NB4 (cell line): ENCODE data around the gene PPP4R2.

Experiments used
- POLR2A ChIP-seq: IDR thresholded peaks from 2 replicates; pipeline ENCODE4 v1.6.1; 2011; ENCODE audit warnings: mild to moderate bottlenecking; ENCODE audit not compliant: insufficient read length; ENCODE audit errors: extremely low read depth
- TF ChIP-seq, protein P1 (sequence below): IDR thresholded peaks from one replicate; pipeline ENCODE4 v1.5.1; 2012; ENCODE audit warnings: low read depth, low read length

DNA sequence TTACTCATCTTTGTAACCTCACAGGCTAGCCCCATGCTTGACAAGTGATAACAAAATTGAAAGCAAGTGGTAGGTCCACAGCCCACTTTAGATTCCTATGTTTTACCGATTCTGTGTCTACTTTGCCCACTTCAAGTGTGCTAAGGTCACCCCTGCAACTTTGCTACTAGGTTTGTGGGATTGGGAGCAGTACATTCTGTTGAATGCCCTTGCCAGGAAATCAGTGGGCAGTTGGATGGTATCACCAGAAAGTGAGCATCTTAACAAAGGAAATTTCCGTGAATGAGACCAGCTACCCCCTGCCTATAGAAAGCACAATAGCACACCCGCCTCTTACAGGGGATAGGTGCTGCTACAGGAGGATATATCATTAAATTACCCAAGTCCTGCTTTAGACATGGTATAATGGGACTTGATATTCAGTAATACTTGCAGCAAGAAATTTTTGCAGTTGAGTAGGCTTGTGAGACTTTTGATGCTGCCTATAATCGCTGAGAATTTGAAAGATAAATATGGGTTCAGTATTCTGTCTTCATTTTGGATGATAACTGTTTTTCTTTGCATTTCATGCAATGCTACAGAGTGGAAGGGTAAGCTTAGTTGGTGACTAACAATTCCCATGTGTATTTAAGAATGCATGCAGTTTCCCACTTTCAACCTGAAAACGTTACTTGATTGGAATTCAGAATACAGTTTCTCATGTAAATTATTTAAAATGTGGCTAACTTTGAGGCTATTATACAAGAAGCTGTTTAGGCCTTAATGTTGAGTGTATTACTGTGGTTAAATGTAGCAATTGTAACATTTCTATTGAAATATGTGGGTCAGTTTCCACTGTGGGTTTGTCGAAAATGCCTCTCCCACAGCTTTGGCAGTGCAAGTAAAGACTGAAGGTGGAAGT, 74.3 kb downstream of the PPP4R2 start:
- TF ChIP-seq POLR2A, result no peak
- TF ChIP-seq, protein P1, sequence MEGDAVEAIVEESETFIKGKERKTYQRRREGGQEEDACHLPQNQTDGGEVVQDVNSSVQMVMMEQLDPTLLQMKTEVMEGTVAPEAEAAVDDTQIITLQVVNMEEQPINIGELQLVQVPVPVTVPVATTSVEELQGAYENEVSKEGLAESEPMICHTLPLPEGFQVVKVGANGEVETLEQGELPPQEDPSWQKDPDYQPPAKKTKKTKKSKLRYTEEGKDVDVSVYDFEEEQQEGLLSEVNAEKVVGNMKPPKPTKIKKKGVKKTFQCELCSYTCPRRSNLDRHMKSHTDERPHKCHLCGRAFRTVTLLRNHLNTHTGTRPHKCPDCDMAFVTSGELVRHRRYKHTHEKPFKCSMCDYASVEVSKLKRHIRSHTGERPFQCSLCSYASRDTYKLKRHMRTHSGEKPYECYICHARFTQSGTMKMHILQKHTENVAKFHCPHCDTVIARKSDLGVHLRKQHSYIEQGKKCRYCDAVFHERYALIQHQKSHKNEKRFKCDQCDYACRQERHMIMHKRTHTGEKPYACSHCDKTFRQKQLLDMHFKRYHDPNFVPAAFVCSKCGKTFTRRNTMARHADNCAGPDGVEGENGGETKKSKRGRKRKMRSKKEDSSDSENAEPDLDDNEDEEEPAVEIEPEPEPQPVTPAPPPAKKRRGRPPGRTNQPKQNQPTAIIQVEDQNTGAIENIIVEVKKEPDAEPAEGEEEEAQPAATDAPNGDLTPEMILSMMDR, result no peak
